ENCODE results near the gene FRMD1.

The FRMD1 gene

GRCh38 chr6:168058691-168059551 lies 20.1 kb downstream of the FRMD1 start:
- H3K27ac ChIP-seq: no peak overlapping the region
- DNase-seq (ENCODE audit: low read depth, low spot score): no peak

GRCh38 chr6:168057836-168058235 lies 21.2 kb downstream of the FRMD1 start:
- no peak for DNase-seq (ENCODE audit: low read depth, low spot score)
- no peak overlapping the region for H3K27ac ChIP-seq

GRCh38 chr6:168056892-168057527 lies 22.0 kb downstream of the FRMD1 start:
- no peak for DNase-seq (ENCODE audit: low read depth, low spot score)
- no peak overlapping the region for H3K27ac ChIP-seq

GRCh38 chr6:168055696-168056489 lies 23.1 kb downstream of the FRMD1 start:
- no peak overlapping the region for H3K27ac ChIP-seq
- DNase-seq (ENCODE audit: low read depth, low spot score): no peak

- no peak overlapping the region for H3K27ac ChIP-seq
- DNase-seq (ENCODE audit: low read depth, low spot score): no peak
Observed at GRCh38 chr6:168054765-168055560, 24.0 kb downstream of the FRMD1 start.

GRCh38 chr6:168053957-168054471 lies 25.0 kb downstream of the FRMD1 start:
- DNase-seq (ENCODE audit: low read depth, low spot score): no peak
- H3K27ac ChIP-seq: no peak overlapping the region

- no peak overlapping the region for H3K27ac ChIP-seq
- no peak for DNase-seq (ENCODE audit: low read depth, low spot score)
Observed at GRCh38 chr6:168053086-168053956, 25.7 kb downstream of the FRMD1 start.

GRCh38 chr6:168052291-168052891 lies 26.6 kb downstream of the FRMD1 start:
- no peak overlapping the region for H3K27ac ChIP-seq
- no peak for DNase-seq (ENCODE audit: low read depth, low spot score)

- no peak overlapping the region for H3K27ac ChIP-seq
- DNase-seq (ENCODE audit: low read depth, low spot score): no peak
Observed at GRCh38 chr6:168051648-168052047, 27.4 kb downstream of the FRMD1 start.

- no peak overlapping the region for H3K27ac ChIP-seq
Observed at GRCh38 chr6:168050881-168051586, 28.0 kb downstream of the FRMD1 start.

GRCh38 chr6:168050225-168050880 lies 28.7 kb downstream of the FRMD1 start:
- no peak for DNase-seq (ENCODE audit: low read depth, low spot score)
- no peak overlapping the region for H3K27ac ChIP-seq

More at GRCh38 chr6:168050881-168051586, 28.0 kb downstream of the FRMD1 start:
- no peak for DNase-seq (ENCODE audit: low read depth, low spot score)

GRCh38 chr6:168049706-168050224 lies 29.2 kb downstream of the FRMD1 start:
- DNase-seq (ENCODE audit: low read depth, low spot score): no peak
- H3K27ac ChIP-seq: no peak overlapping the region

GRCh38 chr6:168049277-168049676 lies 29.7 kb downstream of the FRMD1 start:
- H3K27ac ChIP-seq: no peak overlapping the region
- DNase-seq (ENCODE audit: low read depth, low spot score): no peak

- DNase-seq (ENCODE audit: low read depth, low spot score): no peak
- H3K27ac ChIP-seq: no peak overlapping the region
Observed at GRCh38 chr6:168048724-168049025, 30.3 kb downstream of the FRMD1 start.

- no peak for DNase-seq (ENCODE audit: low read depth, low spot score)
Observed at GRCh38 chr6:168047841-168048723, 30.9 kb downstream of the FRMD1 start.

GRCh38 chr6:168046696-168047095 lies 32.3 kb downstream of the FRMD1 start:
- H3K27ac ChIP-seq: no peak overlapping the region
- no peak for DNase-seq (ENCODE audit: low read depth, low spot score)

More at GRCh38 chr6:168047841-168048723, 30.9 kb downstream of the FRMD1 start:
- H3K27ac ChIP-seq: no peak overlapping the region
